Parathyroid adenoma (tissue), 2 donors: ENCODE results near the gene CEP68.
A peak's percentile ranks its signal among the peaks of the same experiment; 100 is the strongest.

Source experiments
- H2AFZ ChIP-seq: fragments of 300-600 bp; sonication (generic); one replicate; pipeline ENCODE4 v1.7.0; 2017; ENCODE audit warnings: antibody characterized with exemption, mild to moderate bottlenecking
- H3K27ac ChIP-seq: fragments of 300-600 bp; sonication (generic); one replicate; pipeline ENCODE4 v1.7.0; 2017
- H3K27me3 ChIP-seq: fragments of 300-600 bp; sonication (generic); one replicate; pipeline ENCODE4 v1.7.0; 2017; ENCODE audit warnings: low read length; ENCODE audit not compliant: control insufficient read depth, insufficient read depth
- H3K36me3 ChIP-seq: fragments of 300-600 bp; sonication (generic); one replicate; pipeline ENCODE4 v1.7.0; 2017; ENCODE audit warnings: low read length; ENCODE audit not compliant: control insufficient read depth, insufficient read depth
- H3K4me1 ChIP-seq: fragments of 300-600 bp; sonication (generic); one replicate; pipeline ENCODE4 v1.7.0; 2017; ENCODE audit warnings: control low read depth
- H3K4me2 ChIP-seq: fragments of 300-600 bp; sonication (generic); one replicate; pipeline ENCODE4 v1.7.0; 2017; ENCODE audit warnings: low read length
- H3K4me3 ChIP-seq: fragments of 300-600 bp; sonication (generic); one replicate; pipeline ENCODE4 v1.7.0; 2017; ENCODE audit warnings: low read depth, low read length
- H3K79me2 ChIP-seq: fragments of 300-600 bp; sonication (generic); one replicate; pipeline ENCODE4 v1.7.0; 2017; ENCODE audit warnings: control low read depth
- H3K9ac ChIP-seq: fragments of 300-600 bp; sonication (generic); one replicate; pipeline ENCODE4 v1.7.0; 2017; ENCODE audit warnings: mild to moderate bottlenecking
- H3K9me3 ChIP-seq: fragments of 300-600 bp; sonication (generic); one replicate; pipeline ENCODE4 v1.7.0; 2017; ENCODE audit warnings: low read length; ENCODE audit not compliant: control insufficient read depth
- TF ChIP-seq, protein P1 (sequence below): fragments of 300-600 bp; sonication (generic); IDR thresholded peaks from one replicate; pipeline ENCODE4 v1.7.0; 2017; ENCODE audit warnings: antibody characterized with exemption, mild to moderate bottlenecking
- donor health status: primary hyperparathyroidism.

CEP68 gene

DNA sequence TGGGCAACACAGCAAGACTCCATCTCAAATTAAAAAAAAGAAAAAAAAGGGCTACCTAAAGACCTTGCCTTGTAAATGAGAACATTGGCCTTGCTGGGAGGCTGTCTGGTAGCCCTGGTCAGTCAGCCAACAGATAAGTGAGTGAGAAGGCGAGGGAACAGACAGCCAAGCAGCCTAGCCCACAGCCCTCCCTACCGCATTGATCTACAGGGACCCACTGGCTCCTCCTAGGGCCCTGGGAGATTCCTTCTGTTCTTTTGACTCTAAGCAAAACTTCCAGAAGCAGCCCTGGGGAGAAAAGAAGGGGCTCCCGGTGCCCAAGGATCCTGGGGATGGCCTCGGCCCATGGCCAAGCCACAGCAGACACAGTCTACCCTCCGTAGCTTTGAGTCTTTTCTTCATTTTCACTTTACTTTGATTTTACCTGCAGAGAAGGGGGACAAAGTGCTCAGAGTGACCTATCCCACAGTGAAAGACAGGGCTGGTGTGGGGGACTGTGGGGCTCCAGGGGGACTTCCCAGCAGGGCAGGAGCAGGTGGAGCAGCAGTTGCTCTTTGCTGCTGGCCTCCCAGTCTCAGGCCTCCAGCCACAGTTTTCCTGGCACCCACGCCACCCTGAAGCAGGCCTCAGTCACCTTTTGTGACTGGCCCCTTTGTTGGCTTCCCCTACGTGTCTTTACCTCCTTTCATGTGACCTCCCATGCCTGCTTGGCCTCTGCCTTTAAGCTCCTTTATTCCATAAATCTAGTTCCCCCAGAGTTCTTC, 5.1 kb downstream of the CEP68 start:
- Histone ChIP-seq H3K4me2 (no peak overlapping the region), H3K79me2 (peaks cover 78% of the 10 kb centered on the region), H3K36me3 (no peaks in the 10 kb centered on the region), H3K27ac (no peak overlapping the region), H3K9me3 (no peaks in the 10 kb centered on the region), H3K4me3 (no peak overlapping the region), H2AFZ (no peak overlapping the region), H3K27me3 (no peaks in the 10 kb centered on the region), H3K4me1 (peaks cover 16% of the 10 kb centered on the region), H3K9ac (no peak overlapping the region)
- TF ChIP-seq, protein P1, sequence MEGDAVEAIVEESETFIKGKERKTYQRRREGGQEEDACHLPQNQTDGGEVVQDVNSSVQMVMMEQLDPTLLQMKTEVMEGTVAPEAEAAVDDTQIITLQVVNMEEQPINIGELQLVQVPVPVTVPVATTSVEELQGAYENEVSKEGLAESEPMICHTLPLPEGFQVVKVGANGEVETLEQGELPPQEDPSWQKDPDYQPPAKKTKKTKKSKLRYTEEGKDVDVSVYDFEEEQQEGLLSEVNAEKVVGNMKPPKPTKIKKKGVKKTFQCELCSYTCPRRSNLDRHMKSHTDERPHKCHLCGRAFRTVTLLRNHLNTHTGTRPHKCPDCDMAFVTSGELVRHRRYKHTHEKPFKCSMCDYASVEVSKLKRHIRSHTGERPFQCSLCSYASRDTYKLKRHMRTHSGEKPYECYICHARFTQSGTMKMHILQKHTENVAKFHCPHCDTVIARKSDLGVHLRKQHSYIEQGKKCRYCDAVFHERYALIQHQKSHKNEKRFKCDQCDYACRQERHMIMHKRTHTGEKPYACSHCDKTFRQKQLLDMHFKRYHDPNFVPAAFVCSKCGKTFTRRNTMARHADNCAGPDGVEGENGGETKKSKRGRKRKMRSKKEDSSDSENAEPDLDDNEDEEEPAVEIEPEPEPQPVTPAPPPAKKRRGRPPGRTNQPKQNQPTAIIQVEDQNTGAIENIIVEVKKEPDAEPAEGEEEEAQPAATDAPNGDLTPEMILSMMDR: no peak

DNA sequence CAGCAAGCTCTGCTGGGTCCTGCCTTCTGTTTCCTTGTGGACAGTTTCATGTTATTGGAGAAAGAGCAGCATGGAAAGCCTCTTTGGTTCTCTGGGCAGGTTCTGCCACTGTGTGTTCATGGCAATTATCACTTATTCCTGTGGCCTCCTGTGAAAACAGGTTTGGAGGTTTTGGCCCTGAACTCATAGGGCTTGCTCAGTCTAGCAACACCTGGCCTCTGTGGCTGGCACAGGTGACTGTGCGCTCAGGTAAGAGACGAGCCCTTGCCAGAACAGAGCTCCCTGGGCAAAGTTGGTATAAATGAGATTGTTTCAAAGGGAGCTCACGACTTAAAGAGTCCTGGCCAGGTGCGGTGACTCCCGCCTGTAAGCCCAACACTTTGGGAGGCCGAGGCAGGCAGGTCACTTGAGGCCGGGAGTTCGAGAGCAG, 5.7 kb downstream of the CEP68 start:
- H3K9ac ChIP-seq: no peak overlapping the region
- H3K36me3 ChIP-seq: no peaks in the 10 kb centered on the region
- H2AFZ ChIP-seq: no peak overlapping the region
- H3K27me3 ChIP-seq: no peaks in the 10 kb centered on the region
- no peak overlapping the region for H3K4me2 ChIP-seq
- TF ChIP-seq, protein P1: no peak
- H3K79me2 ChIP-seq: peaks cover 74% of the 10 kb centered on the region
- H3K4me3 ChIP-seq: no peak overlapping the region
- H3K27ac ChIP-seq: no peak overlapping the region
- H3K4me1 ChIP-seq: peaks cover 16% of the 10 kb centered on the region
- H3K9me3 ChIP-seq: no peaks in the 10 kb centered on the region

- Histone ChIP-seq H3K9ac (no peak overlapping the region), H3K4me1 (peaks cover 9% of the 10 kb centered on the region)
- TF ChIP-seq, protein P1: no peak
Measured at GRCh38 chr2:65062843-65063825, 6.9 kb downstream of the CEP68 start.

GRCh38 chr2:65064728-65065552, 8.7 kb downstream of the CEP68 start:
- Histone ChIP-seq H3K27ac (peak overlapping the region; percentile 24), H3K4me3 (no peak overlapping the region), H3K4me1 (peaks cover 6% of the 10 kb centered on the region), H3K27me3 (no peaks in the 10 kb centered on the region), H3K9ac (no peak overlapping the region), H3K36me3 (no peaks in the 10 kb centered on the region), H2AFZ (no peak overlapping the region), H3K9me3 (no peaks in the 10 kb centered on the region), H3K79me2 (peaks cover 49% of the 10 kb centered on the region), H3K4me2 (no peak overlapping the region)
- TF ChIP-seq, protein P1: peak; percentile 83

More at GRCh38 chr2:65062843-65063825, 6.9 kb downstream of the CEP68 start:
- H3K4me2 ChIP-seq: no peak overlapping the region
- H3K27me3 ChIP-seq: no peaks in the 10 kb centered on the region
- no peak overlapping the region for H3K27ac ChIP-seq
- no peaks in the 10 kb centered on the region for H3K36me3 ChIP-seq
- peaks cover 63% of the 10 kb centered on the region for H3K79me2 ChIP-seq
- no peak overlapping the region for H3K4me3 ChIP-seq
- no peaks in the 10 kb centered on the region for H3K9me3 ChIP-seq
- no peak overlapping the region for H2AFZ ChIP-seq
